ENCODE measurements around the gene RYR2. TPM values are rescaled to one million over a fixed set of nuclear protein-coding genes. Genes with fewer than 3 reads are reported as not detected.

RYR2 gene
- total RNA-seq, 2 donors from 2014 or later: 59.0 to 75.9 TPM

DNA sequence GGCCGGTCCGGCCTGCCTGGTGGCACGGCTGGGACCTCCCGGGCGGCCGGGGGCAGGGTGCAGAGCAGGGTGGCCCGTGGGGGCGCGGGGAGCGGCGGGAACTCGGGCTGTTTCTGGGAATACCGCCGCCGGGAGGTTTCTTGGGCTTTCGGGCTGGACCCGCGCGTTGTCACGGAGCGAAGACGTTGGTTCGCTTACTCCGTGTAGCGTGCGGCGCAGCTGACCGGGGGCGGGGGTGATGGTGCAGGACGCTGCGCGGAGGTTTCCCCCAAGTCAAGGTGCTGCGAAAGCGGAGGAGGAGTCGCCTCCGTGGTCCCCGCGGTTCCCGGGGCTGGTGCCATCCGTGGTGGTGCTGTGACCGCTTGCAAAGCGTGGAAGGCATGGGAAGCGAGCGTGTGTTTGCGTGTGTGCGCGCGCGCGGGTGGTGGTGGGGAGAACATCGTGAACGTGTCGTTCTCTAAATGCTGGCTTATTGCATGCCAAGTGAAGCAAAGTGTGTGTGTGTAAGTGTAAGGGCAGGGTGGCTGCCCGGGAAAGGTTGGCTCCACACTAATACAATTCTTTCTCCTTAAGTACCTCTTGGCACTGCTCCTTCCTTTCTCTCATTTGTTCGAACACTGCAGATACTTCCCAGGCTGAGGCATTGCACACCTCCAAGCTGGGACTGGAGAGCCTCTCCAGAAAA is 1.1 kb downstream of the RYR2 start:
- Histone ChIP-seq H3K27ac (peak overlapping the region; percentile 81 to 90), H3K9me3 (no peaks in the 10 kb centered on the region), H3K36me3 (no peaks in the 10 kb centered on the region), H3K4me1 (ENCODE audit: control insufficient read depth in 1 of 2, low read depth in 2 of 2) (peaks cover 0 to 39% of the 10 kb centered on the region in 2 donors), H3K4me3 (peak overlapping the region; percentile 88), H3K27me3 (replicated peaks; ENCODE audit: insufficient read depth) (no peaks in the 10 kb centered on the region)
- ATAC-seq (ENCODE audit: insufficient number of reproducible peaks, low FRiP score, low read depth) (no peak), DNase-seq (ENCODE audit: low spot score) (no peak)
- TF ChIP-seq, protein P1, sequence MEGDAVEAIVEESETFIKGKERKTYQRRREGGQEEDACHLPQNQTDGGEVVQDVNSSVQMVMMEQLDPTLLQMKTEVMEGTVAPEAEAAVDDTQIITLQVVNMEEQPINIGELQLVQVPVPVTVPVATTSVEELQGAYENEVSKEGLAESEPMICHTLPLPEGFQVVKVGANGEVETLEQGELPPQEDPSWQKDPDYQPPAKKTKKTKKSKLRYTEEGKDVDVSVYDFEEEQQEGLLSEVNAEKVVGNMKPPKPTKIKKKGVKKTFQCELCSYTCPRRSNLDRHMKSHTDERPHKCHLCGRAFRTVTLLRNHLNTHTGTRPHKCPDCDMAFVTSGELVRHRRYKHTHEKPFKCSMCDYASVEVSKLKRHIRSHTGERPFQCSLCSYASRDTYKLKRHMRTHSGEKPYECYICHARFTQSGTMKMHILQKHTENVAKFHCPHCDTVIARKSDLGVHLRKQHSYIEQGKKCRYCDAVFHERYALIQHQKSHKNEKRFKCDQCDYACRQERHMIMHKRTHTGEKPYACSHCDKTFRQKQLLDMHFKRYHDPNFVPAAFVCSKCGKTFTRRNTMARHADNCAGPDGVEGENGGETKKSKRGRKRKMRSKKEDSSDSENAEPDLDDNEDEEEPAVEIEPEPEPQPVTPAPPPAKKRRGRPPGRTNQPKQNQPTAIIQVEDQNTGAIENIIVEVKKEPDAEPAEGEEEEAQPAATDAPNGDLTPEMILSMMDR (IDR thresholded peaks at IDR 0.05): no peak

DNA sequence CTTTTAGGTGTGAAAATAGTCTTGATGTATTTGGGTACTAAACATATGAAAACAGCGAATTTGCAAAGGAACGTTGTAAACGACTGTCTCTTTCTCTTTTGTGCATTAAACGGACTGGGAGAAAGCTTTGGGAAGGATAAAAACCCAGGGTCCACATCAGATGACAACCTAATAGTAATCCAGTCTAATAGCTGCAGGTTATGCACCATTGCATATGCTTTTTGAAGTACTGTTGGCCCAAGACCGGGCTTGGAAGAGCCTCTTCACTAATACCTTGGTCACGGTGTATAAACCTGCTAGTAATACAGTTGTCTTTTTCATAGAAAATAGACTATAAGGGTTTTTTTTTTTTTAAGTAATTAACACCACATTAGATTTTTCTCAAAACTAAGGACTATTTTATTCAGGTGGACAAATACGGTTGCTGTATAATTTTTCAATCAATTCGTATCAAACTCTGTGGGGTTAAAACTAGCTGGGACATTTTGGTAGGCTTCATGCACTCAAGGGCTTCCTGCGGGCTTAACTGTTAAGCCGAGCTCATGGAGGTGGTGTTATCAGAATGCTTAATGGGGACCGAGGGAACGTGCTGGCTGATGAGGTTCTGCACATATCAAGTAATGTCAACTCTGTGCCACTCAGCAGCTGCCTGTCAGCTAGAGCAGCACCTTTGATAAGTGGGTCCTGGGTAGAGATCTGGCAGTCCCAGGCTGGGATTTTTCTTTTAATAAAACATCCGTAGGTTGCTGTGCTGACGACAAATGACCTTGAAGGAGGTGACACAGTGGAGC is 2.1 kb downstream of the RYR2 start:
- DNase-seq (ENCODE audit: low spot score) (no peak), ATAC-seq (ENCODE audit: insufficient number of reproducible peaks, low FRiP score, low read depth) (no peak)
- H3K4me1 ChIP-seq (ENCODE audit: control insufficient read depth in 1 of 2, low read depth in 2 of 2): peaks cover 0 to 30% of the 10 kb centered on the region in 2 donors
- TF ChIP-seq, protein P1 (IDR thresholded peaks at IDR 0.05): no peak
- peak overlapping the region; percentile 88 for H3K4me3 ChIP-seq
- H3K27ac ChIP-seq: peak overlapping the region; percentile 81 to 90
- H3K9me3 ChIP-seq: no peaks in the 10 kb centered on the region
- no peaks in the 10 kb centered on the region for H3K36me3 ChIP-seq
- H3K27me3 ChIP-seq (replicated peaks; ENCODE audit: insufficient read depth): no peaks in the 10 kb centered on the region

GRCh38 chr1:237045278-237046016 is 3.5 kb downstream of the RYR2 start:
- H3K27me3 ChIP-seq (replicated peaks; ENCODE audit: insufficient read depth): no peaks in the 10 kb centered on the region
- no peaks in the 10 kb centered on the region for H3K36me3 ChIP-seq
- peak overlapping the region; percentile 88 for H3K4me3 ChIP-seq
- TF ChIP-seq, protein P1 (IDR thresholded peaks at IDR 0.05): no peak
- H3K9me3 ChIP-seq: no peaks in the 10 kb centered on the region
- no peak for DNase-seq (ENCODE audit: low spot score)
- H3K27ac ChIP-seq: no peak overlapping the region
- H3K4me1 ChIP-seq (ENCODE audit: control insufficient read depth in 1 of 2, low read depth in 2 of 2): peaks cover 0 to 30% of the 10 kb centered on the region in 2 donors
- ATAC-seq (ENCODE audit: insufficient number of reproducible peaks, low FRiP score, low read depth): no peak

GRCh38 chr1:237048803-237049202 is 6.8 kb downstream of the RYR2 start:
- Histone ChIP-seq H3K27me3 (replicated peaks; ENCODE audit: insufficient read depth) (no peaks in the 10 kb centered on the region), H3K4me1 (ENCODE audit: control insufficient read depth in 1 of 2, low read depth in 2 of 2) (peaks cover 0 to 30% of the 10 kb centered on the region in 2 donors), H3K9me3 (no peaks in the 10 kb centered on the region), H3K27ac (no peak overlapping the region), H3K36me3 (no peaks in the 10 kb centered on the region), H3K4me3 (no peak overlapping the region)
- TF ChIP-seq, protein P1 (IDR thresholded peaks at IDR 0.05): no peak
- ATAC-seq (ENCODE audit: insufficient number of reproducible peaks, low FRiP score, low read depth): no peak
- DNase-seq (ENCODE audit: low spot score): no peak

DNA sequence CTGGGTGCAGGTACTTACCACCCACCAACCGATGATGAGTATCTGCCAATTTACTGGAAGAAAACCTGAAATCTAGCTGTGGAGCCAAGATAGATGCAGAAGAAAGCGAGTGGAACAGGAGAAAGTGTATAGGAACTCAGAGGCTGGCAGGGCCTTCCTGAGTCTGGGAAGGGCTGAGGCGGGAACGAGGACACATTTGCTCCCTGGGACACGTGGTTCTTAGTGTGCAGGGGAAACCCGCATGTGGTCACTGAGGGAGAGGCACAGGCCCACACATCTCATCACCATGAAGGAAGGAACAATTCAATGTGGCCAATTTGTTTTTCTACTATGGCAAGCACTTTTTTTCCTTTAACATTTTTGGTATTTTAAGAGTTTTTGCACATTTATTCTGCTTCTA is 8.2 kb downstream of the RYR2 start:
- ATAC-seq (ENCODE audit: insufficient number of reproducible peaks, low FRiP score, low read depth) (no peak), DNase-seq (ENCODE audit: low spot score) (no peak)
- Histone ChIP-seq H3K4me1 (ENCODE audit: control insufficient read depth in 1 of 2, low read depth in 2 of 2) (peaks cover 0 to 29% of the 10 kb centered on the region in 2 donors), H3K4me3 (no peak overlapping the region), H3K27ac (no peak overlapping the region), H3K9me3 (no peaks in the 10 kb centered on the region), H3K36me3 (no peaks in the 10 kb centered on the region), H3K27me3 (replicated peaks; ENCODE audit: insufficient read depth) (no peaks in the 10 kb centered on the region)
- TF ChIP-seq, protein P1 (IDR thresholded peaks at IDR 0.05): no peak
